Ovary (tissue), 9 donors: Measurements from ENCODE around the gene NPL. TPM values are rescaled to one million over a fixed set of nuclear protein-coding genes. Genes with fewer than 3 reads are reported as not detected.

Experiments
- DNase-seq, 5 donors: peaks; one replicate each; pipeline ENCODE4 v3.0.0-alpha.2; 2019 to 2020
- H3K27ac ChIP-seq, 2 donors: fragments of 200-600 bp; one replicate each; pipeline versions ENCODE4 v1.5.1 to v1.8.0; 2019 to 2022
- H3K27me3 ChIP-seq: fragments of 200-600 bp; one replicate; pipeline ENCODE4 v1.8.0; 2022
- H3K36me3 ChIP-seq: fragments of 200-600 bp; sonication (generic); one replicate; pipeline ENCODE4 v1.5.1; 2019
- H3K4me1 ChIP-seq: one replicate; pipeline ENCODE4 v1.8.1; 2013; ENCODE audit warnings: mild to moderate bottlenecking, moderate library complexity; ENCODE audit not compliant: insufficient read depth
- H3K4me3 ChIP-seq: fragments of 200-600 bp; sonication (generic); one replicate; pipeline ENCODE4 v1.5.1; 2017
- H3K9me3 ChIP-seq, 2 donors: fragments of 200-600 bp in 1 of 2; sonication (generic) in 1 of 2; one replicate each; pipeline versions ENCODE4 v1.5.1 to v1.8.1; 2013 to 2019; ENCODE audit warnings: mild to moderate bottlenecking in 1 of 2, moderate library complexity in 1 of 2
- CTCF ChIP-seq, 3 donors: fragments of 450-650 bp in 2 of 3; fragments of 200-600 bp in 1 of 3; IDR thresholded peaks; one replicate each; pipeline versions ENCODE4 v1.5.1 to v1.8.0; 2016 to 2022; ENCODE audit warnings: antibody characterized with exemption in 3 of 3, mild to moderate bottlenecking in 1 of 3
- EP300 ChIP-seq: sonication (generic); formaldehyde crosslinking; IDR thresholded peaks from one replicate; pipeline ENCODE4 v1.6.1; 2017; ENCODE audit warnings: antibody characterized with exemption
- POLR2A ChIP-seq: fragments of 450-650 bp; IDR thresholded peaks from one replicate; pipeline ENCODE4 v1.6.1; 2017; ENCODE audit warnings: antibody characterized with exemption, mild to moderate bottlenecking, moderate library complexity
- WGBS, 3 donors: extraction: QIAGEN DNeasy Blood & Tissue Kit in 1 of 3; methylation state at CpG; one replicate each; pipeline versions ENCODE4 v1.1.5 to v1.1.7; 2013 to 2017; 5-methylcytosine and 5-hydroxymethylcytosine counted together
- intact Hi-C, 4 donors: fragments of 100-400 bp; cut with DNase I; formaldehyde crosslinking; loops; one replicate each; pipeline versions ENCODE4 v1.11.0 to v1.15.1; 2022 to 2023
- polyA plus RNA-seq, 2 donors: library from polyadenylated mRNA; stranded (reverse); fragments of 200-250 nt in 1 of 2; fragments of 350-450 nt in 1 of 2; fragmentation: Illumina TruSeq in 1 of 2; extraction: RNeasy Lipid Tissue Mini Kit (QIAGEN cat#74804) in 1 of 2; gene quantifications; one replicate each; pipeline ENCODE4 v1.2.3, GENCODE V29; 2013 to 2014
- total RNA-seq, 7 donors: library from RNA; depleted of rRNA in 2 of 7; stranded (reverse); fragments of >200 nt in 2 of 7; fragmentation: NEBNext Ultra II Directional in 3 of 7; extraction: Animal tissue kit (Norgen Biotek cat#: 25700) in 3 of 7; gene quantifications; one replicate each; pipeline versions ENCODE4 v1.1.0 to v1.2.4, GENCODE V29; 2016 to 2023
- donor health status: DM: no; HTN: no; CAD: no; lungs with moderate emphysema.
- donor health status: DM: no; HTN: no; CAD: no.
- donor health status: Bipolar disorder and iron deficiency.
- donor health status: DM: yes; HTN: yes; CAD: no.
- donor health status: DM: no; HTN: no; CAD: no.
- donor health status: DM: yes; HTN: yes; CAD: no.

NPL gene
- total and polyA plus RNA-seq, 9 donors: 2.3 to 26.0 (median 3.7) TPM

DNA sequence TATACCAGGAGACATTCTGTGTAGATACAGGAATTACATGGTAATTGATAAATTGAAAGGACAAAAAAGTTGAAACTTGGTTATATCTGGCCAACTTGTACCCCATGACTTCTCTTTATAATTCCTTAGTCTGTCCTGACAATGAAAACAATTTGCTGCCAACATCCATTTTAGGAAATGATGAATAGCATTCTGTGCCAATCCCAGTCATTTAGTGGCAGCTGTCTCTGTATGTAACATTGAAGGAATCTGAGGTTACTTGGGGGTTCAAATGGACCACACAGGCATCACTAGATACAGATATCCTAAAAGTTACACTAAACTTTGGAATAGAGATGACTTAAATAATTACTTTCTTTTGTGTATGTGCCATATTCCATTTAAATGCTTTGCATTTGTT lies 87.8 kb downstream of the NPL start:
- H3K9me3 ChIP-seq: no peaks in the 10 kb centered on the region
- no peaks in the 10 kb centered on the region for H3K27me3 ChIP-seq
- no peak for DNase-seq
- H3K4me3 ChIP-seq: no peak overlapping the region
- intact Hi-C loops: no loop called here
- H3K27ac ChIP-seq: no peak overlapping the region
- H3K4me1 ChIP-seq: no peaks in the 10 kb centered on the region
- TF ChIP-seq CTCF (IDR thresholded peaks at IDR 0.05) (no peak), POLR2A (no peak), EP300 (no peak)
- peaks cover 4% of the 10 kb centered on the region for H3K36me3 ChIP-seq

DNA sequence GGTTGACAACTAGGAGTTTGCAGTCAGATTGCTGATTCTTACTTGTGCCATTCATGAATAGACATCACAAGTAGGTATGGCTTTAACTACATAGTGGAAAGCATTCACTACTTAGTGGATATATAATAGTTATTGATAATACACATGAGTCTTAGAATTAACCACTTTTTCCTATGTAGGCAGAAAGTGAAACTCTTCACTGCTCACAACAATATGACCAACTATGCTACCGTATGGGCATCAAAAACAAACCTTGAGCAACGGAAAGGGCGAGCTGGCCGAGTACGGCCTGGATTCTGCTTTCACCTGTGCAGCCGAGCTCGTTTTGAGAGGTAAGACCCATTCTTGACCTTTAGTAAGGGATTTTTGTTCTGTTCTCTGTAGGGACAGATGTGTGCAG lies 88.3 kb downstream of the NPL start:
- TF ChIP-seq EP300 (no peak), CTCF (IDR thresholded peaks at IDR 0.05) (no peak), POLR2A (no peak)
- no peak for DNase-seq
- Histone ChIP-seq H3K27ac (no peak overlapping the region), H3K27me3 (no peaks in the 10 kb centered on the region), H3K4me1 (no peaks in the 10 kb centered on the region), H3K4me3 (no peak overlapping the region), H3K9me3 (no peaks in the 10 kb centered on the region), H3K36me3 (peaks cover 4% of the 10 kb centered on the region)
- intact Hi-C loops: no loop called here
- 87 to 94% (median 92%) methylated on average over 7 of the region's 7 CpGs for WGBS, 3 donors

Other genes with a start within 250 kb of the NPL start
- 10 to 100 TPM in 3 of 7 donors, 1 to 10 TPM in 4; 6.7 to 14.1 (median 9.7) TPM for gene RNASEL, start 200.5 kb upstream of the NPL start, total RNA-seq
- gene RNASEL, start 200.5 kb upstream of the NPL start, polyA plus RNA-seq: 10 to 100 TPM in 1 of 2 donors, 1 to 10 TPM in 1; 6.8 to 15.0 TPM
- gene RGS16, start 185.4 kb upstream of the NPL start, total RNA-seq: 1 to 10 TPM; 1.1 to 7.4 (median 2.5) TPM
- gene RGS16, start 185.4 kb upstream of the NPL start, polyA plus RNA-seq: 1 to 10 TPM; 3.8 to 4.3 TPM
- 1 to 10 TPM in 1 of 7 donors, under 1 TPM in 5, not detected in 1; 0.12 to 1.7 (median 0.25) TPM for gene RGS8, start 105.2 kb upstream of the NPL start, total RNA-seq
- gene RGS8, start 105.2 kb upstream of the NPL start, polyA plus RNA-seq: 1 to 10 TPM in 1 of 2 donors, under 1 TPM in 1; 0.38 to 4.8 TPM
- 100 to 1,000 TPM in 5 of 7 donors, 10 to 100 TPM in 2; 70.6 to 168 (median 140) TPM for gene DHX9, start 49.6 kb downstream of the NPL start, total RNA-seq
- 10 to 100 TPM; 81.5 to 98.0 TPM for gene DHX9, start 49.6 kb downstream of the NPL start, polyA plus RNA-seq
- gene SHCBP1L, start 163.4 kb downstream of the NPL start, total RNA-seq: not detected
- not detected for gene SHCBP1L, start 163.4 kb downstream of the NPL start, polyA plus RNA-seq
- 10 to 100 TPM; 59.9 to 97.3 (median 85.2) TPM for gene LAMC1, start 233.6 kb downstream of the NPL start, total RNA-seq
- gene LAMC1, start 233.6 kb downstream of the NPL start, polyA plus RNA-seq: 100 to 1,000 TPM in 1 of 2 donors, 10 to 100 TPM in 1; 51.3 to 205 TPM